Natural killer cell (primary cell): ENCODE data around the gene GSS. TPM values are rescaled to one million over a fixed set of nuclear protein-coding genes. Genes with fewer than 3 reads are reported as not detected.

ENCODE experiments used
- ATAC-seq, 3 donors: fragments of 150-1000 bp in 2 of 3; fragments of 200-7000 bp in 1 of 3; cut with Tn5 transposase; 1 replicate in 1 of 3; 2 replicates in 2 of 3; pipeline ENCODE4 v1.10.0; 2021; ENCODE audit warnings: mild to moderate bottlenecking in 2 of 3, moderate library complexity in 2 of 3
- DNase-seq, 2 donors: peaks; one replicate each; pipeline versions ENCODE4 v3.0.0 to v3.0.0-alpha.2; 2013 to 2021; ENCODE audit warnings: mixed read lengths in 1 of 2
- H3K27ac ChIP-seq: one replicate; pipeline ENCODE4 v1.5.1; 2013; ENCODE audit warnings: mild to moderate bottlenecking, low read length
- H3K27me3 ChIP-seq: one replicate; pipeline ENCODE4 v1.6.1; 2013; ENCODE audit warnings: low read length; ENCODE audit not compliant: control insufficient read depth, insufficient read depth
- H3K36me3 ChIP-seq: one replicate; pipeline ENCODE4 v1.6.1; 2013; ENCODE audit warnings: low read length; ENCODE audit not compliant: control insufficient read depth, insufficient read depth
- H3K4me1 ChIP-seq: one replicate; pipeline ENCODE4 v1.6.1; 2013; ENCODE audit warnings: low read length; ENCODE audit not compliant: control insufficient read depth, insufficient read depth
- H3K4me3 ChIP-seq: one replicate; pipeline ENCODE4 v1.5.1; 2013; ENCODE audit warnings: low read length
- H3K9me3 ChIP-seq: one replicate; pipeline ENCODE4 v1.6.1; 2013; ENCODE audit warnings: low read length; ENCODE audit not compliant: control insufficient read depth, insufficient read depth
- H3K27ac Mint-ChIP-seq, 2 donors: one replicate each; pipeline ENCODE4 v1.8.0; 2022; ENCODE audit warnings: mild to moderate bottlenecking in 2 of 2, mixed read lengths in 2 of 2, moderate library complexity in 1 of 2
- H3K27me3 Mint-ChIP-seq, 2 donors: one replicate each; pipeline ENCODE4 v1.8.0; 2022; ENCODE audit warnings: low read depth in 2 of 2, mixed read lengths in 2 of 2
- H3K36me3 Mint-ChIP-seq: one replicate; pipeline ENCODE4 v1.8.0; 2022; ENCODE audit warnings: mixed read lengths
- H3K4me1 Mint-ChIP-seq, 2 donors: one replicate each; pipeline ENCODE4 v1.8.0; 2022; ENCODE audit warnings: mixed read lengths in 2 of 2
- H3K4me3 Mint-ChIP-seq: one replicate; pipeline ENCODE4 v1.8.0; 2022; ENCODE audit warnings: mild to moderate bottlenecking, moderate library complexity, mixed read lengths
- H3K9me3 Mint-ChIP-seq, 2 donors: one replicate each; pipeline ENCODE4 v1.8.0; 2022; ENCODE audit warnings: mixed read lengths in 2 of 2
- WGBS: methylation state at CpG from one replicate; pipeline ENCODE4 v1.1.7; 2013; ENCODE audit warnings: missing lambda C conversion rate; ENCODE audit not compliant: insufficient coverage; 5-methylcytosine and 5-hydroxymethylcytosine counted together
- intact Hi-C: fragments of 100-400 bp; cut with micrococcal nuclease; formaldehyde crosslinking; loops from one replicate; pipeline ENCODE4 v1.14.2; 2022
- total RNA-seq, 4 donors: library from RNA; stranded (reverse); fragments of 120-200 nt in 1 of 4; gene quantifications; one replicate each; pipeline versions ENCODE4 v1.2.3 to v1.2.4, GENCODE V29; 2013 to 2022
- TF ChIP-seq, protein P1 (sequence below): fragments of 200-600 bp; IDR thresholded peaks from one replicate; pipeline ENCODE4 v1.8.0; 2022; ENCODE audit warnings: antibody characterized with exemption

Gene GSS
- total RNA-seq, 3 donors from 2014 or later (not counting 1 experiment from before 2014, with no cell fraction given), result 27.4 to 35.4 (median 30.3) TPM

GRCh38 chr20:34970846-34971560 is 15.4 kb upstream of the GSS start:
- Histone ChIP-seq H3K27ac (no peak overlapping the region), H3K36me3 (no peaks in the 10 kb centered on the region), H3K4me3 (no peak overlapping the region), H3K27me3 (no peaks in the 10 kb centered on the region), H3K9me3 (no peaks in the 10 kb centered on the region), H3K4me1 (no peaks in the 10 kb centered on the region)
- DNase-seq (no peak), ATAC-seq (no peak)
- intact Hi-C loops, result no loop called here
- Mint-ChIP-seq H3K4me3 (no peak overlapping the region), H3K36me3 (no peaks in the 10 kb centered on the region), H3K27ac (no peak overlapping the region), H3K4me1 (no peaks in the 10 kb centered on the region), H3K27me3 (peaks cover 0 to 4% of the 10 kb centered on the region in 2 donors), H3K9me3 (no peaks in the 10 kb centered on the region)
- TF ChIP-seq, protein P1, sequence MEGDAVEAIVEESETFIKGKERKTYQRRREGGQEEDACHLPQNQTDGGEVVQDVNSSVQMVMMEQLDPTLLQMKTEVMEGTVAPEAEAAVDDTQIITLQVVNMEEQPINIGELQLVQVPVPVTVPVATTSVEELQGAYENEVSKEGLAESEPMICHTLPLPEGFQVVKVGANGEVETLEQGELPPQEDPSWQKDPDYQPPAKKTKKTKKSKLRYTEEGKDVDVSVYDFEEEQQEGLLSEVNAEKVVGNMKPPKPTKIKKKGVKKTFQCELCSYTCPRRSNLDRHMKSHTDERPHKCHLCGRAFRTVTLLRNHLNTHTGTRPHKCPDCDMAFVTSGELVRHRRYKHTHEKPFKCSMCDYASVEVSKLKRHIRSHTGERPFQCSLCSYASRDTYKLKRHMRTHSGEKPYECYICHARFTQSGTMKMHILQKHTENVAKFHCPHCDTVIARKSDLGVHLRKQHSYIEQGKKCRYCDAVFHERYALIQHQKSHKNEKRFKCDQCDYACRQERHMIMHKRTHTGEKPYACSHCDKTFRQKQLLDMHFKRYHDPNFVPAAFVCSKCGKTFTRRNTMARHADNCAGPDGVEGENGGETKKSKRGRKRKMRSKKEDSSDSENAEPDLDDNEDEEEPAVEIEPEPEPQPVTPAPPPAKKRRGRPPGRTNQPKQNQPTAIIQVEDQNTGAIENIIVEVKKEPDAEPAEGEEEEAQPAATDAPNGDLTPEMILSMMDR, result no peak
- 93% methylated on average over 9 of the region's 9 CpGs for WGBS

DNA sequence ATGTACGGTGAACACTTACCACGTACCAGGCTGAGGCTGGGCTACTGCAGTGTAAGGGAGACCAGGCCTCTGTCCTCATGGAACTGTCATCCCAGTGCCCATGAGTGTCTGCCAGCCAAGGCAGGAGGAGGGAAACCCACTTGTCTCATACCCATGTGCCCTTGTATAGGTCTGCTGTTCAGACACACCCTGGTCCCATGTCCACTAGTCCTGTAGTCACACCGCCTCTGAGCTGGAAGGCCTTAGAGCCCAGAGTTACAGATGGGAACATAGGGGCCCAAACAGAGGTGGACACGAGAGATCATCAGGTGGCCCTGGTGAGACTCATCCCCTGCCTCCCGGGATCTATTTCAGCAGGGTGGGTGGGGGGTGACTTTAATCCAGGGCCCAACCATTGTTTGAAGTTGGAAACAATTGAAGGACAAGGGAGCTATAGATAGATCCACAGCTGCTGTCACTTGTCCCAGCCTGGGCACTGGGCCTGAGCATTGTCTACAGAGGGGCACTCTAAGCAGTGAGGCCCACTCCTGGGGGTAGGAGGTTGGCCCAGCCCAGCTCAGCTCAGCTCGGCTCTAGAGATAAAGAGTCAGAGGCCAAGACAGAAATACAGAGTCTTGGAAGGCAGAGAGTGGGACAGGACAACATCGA is 14.7 kb upstream of the GSS start:
- H3K9me3 ChIP-seq, result no peaks in the 10 kb centered on the region
- Mint-ChIP-seq H3K27ac (no peak overlapping the region), H3K36me3 (no peaks in the 10 kb centered on the region), H3K4me1 (no peaks in the 10 kb centered on the region), H3K27me3 (peaks cover 0 to 4% of the 10 kb centered on the region in 2 donors), H3K4me3 (no peak overlapping the region), H3K9me3 (no peaks in the 10 kb centered on the region)
- intact Hi-C loops, result no loop called here
- H3K27me3 ChIP-seq, result no peaks in the 10 kb centered on the region
- H3K4me1 ChIP-seq, result no peaks in the 10 kb centered on the region
- no peak overlapping the region for H3K27ac ChIP-seq
- no peak for DNase-seq
- no peak for ATAC-seq
- H3K36me3 ChIP-seq, result no peaks in the 10 kb centered on the region
- TF ChIP-seq, protein P1, result no peak
- WGBS, result 92% methylated on average over 7 of the region's 7 CpGs
- H3K4me3 ChIP-seq, result no peak overlapping the region

- no peak overlapping the region for H3K4me3 ChIP-seq
- 90% methylated on average over 7 of the region's 7 CpGs for WGBS
- no peak for ATAC-seq
- Mint-ChIP-seq H3K36me3 (no peaks in the 10 kb centered on the region), H3K4me3 (no peak overlapping the region), H3K27ac (no peak overlapping the region), H3K9me3 (no peaks in the 10 kb centered on the region), H3K4me1 (no peaks in the 10 kb centered on the region), H3K27me3 (peaks cover 0 to 3% of the 10 kb centered on the region in 2 donors)
- intact Hi-C loops, result no loop called here
- no peak for DNase-seq
- no peaks in the 10 kb centered on the region for H3K9me3 ChIP-seq
- no peaks in the 10 kb centered on the region for H3K36me3 ChIP-seq
- TF ChIP-seq, protein P1, result no peak
- no peaks in the 10 kb centered on the region for H3K27me3 ChIP-seq
- no peaks in the 10 kb centered on the region for H3K4me1 ChIP-seq
- H3K27ac ChIP-seq, result no peak overlapping the region
Observed at GRCh38 chr20:34968042-34968775, 12.6 kb upstream of the GSS start.
